GM12875 (cell line): Measurements from ENCODE around the gene BYSL.

Experiments used
- H3K4me3 ChIP-seq: one replicate; pipeline ENCODE4 v1.5.1; 2011; ENCODE audit warnings: low read depth, low read length, control low read depth
- TF ChIP-seq, protein P1 (sequence below): IDR thresholded peaks from 2 replicates; pipeline ENCODE4 v1.5.1; 2011; ENCODE audit warnings: low read depth, mild to moderate bottlenecking, control low read depth, inconsistent platforms, low read length, moderate library complexity, borderline replicate concordance; ENCODE audit not compliant: insufficient read depth

BYSL gene

DNA sequence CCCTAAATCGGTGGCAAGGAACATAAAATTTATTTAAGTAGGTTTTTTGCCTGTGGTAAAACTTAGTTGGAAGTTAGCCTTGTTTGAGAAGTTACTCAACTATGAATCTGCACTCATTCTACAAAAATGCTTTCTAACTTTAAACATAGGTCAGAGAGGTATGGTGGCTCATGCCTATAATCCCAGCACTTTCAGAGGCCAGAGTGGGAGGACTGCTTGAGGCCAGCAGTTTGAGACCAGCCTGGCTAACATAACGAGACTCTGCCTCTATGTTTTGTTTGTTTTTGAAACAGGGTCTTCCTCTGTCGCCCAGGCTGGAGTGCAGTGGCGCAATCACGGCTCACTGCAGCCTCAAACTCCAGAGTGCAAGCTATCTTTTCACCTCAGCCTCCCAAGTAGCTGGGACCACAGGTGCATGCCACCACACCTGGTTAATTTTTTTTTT lies 42.3 kb upstream of the BYSL start:
- no peak overlapping the region for H3K4me3 ChIP-seq

DNA sequence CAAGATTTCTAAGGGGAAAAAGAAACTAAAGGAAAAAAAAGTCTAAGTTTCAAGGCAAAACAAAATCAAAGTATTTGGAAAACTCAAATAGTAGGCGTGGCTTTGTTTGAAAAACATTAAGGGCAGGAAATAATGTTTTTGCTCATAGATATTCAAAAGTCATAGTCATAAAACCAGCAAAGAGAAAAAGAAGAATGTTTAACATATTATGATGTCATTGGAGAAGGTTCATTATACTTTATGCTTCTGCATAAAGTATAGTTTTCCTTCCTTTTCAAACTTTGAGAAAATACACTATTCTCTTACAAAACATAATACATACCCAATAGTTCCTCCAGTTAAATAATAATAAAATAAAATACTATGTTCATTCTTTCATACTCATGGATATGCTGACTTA lies 39.8 kb upstream of the BYSL start:
- TF ChIP-seq, protein P1, sequence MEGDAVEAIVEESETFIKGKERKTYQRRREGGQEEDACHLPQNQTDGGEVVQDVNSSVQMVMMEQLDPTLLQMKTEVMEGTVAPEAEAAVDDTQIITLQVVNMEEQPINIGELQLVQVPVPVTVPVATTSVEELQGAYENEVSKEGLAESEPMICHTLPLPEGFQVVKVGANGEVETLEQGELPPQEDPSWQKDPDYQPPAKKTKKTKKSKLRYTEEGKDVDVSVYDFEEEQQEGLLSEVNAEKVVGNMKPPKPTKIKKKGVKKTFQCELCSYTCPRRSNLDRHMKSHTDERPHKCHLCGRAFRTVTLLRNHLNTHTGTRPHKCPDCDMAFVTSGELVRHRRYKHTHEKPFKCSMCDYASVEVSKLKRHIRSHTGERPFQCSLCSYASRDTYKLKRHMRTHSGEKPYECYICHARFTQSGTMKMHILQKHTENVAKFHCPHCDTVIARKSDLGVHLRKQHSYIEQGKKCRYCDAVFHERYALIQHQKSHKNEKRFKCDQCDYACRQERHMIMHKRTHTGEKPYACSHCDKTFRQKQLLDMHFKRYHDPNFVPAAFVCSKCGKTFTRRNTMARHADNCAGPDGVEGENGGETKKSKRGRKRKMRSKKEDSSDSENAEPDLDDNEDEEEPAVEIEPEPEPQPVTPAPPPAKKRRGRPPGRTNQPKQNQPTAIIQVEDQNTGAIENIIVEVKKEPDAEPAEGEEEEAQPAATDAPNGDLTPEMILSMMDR = no peak

More for the DNA sequence above, 42.3 kb upstream of the BYSL start:
- TF ChIP-seq, protein P1 = no peak

DNA sequence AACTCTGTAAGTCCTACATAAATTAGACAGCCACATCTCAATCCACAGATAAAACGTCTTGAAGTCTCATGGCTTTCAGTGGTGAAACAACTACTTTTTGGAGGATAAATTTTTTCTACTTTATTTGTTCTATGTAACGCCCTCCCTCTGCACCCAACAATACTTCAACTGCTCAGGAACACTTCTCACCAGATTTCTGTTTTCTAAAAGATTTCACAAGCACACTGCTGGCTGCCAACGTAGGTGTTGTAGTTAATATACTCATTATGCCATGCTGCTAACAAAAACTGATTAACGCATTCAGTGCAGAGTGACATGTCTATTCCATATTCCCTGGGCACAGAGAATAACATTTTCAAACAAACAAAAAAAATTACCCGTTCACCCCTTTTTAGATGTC lies 36.3 kb upstream of the BYSL start:
- H3K4me3 ChIP-seq = no peak overlapping the region
- TF ChIP-seq, protein P1 = no peak

More for the DNA sequence above, 39.8 kb upstream of the BYSL start:
- H3K4me3 ChIP-seq = no peak overlapping the region

DNA sequence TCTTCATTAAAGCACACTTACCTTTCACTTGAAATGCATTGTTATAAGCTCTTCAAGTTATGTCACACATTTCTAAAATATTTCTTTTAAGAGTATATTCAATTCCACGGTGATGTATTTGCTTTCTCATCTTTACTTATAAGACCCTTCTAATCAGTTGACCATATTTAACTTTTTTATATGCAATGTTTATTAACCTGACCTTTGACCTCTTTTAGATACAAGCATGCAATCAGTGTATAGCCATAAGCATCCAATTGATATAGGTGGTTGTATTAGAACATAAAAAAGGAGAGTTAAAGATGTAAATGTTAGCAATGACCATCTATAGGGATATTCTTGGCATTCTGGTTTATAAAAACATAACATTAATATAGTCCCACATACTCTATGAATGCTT lies 35.4 kb upstream of the BYSL start:
- TF ChIP-seq, protein P1 = no peak
- H3K4me3 ChIP-seq = no peak overlapping the region

DNA sequence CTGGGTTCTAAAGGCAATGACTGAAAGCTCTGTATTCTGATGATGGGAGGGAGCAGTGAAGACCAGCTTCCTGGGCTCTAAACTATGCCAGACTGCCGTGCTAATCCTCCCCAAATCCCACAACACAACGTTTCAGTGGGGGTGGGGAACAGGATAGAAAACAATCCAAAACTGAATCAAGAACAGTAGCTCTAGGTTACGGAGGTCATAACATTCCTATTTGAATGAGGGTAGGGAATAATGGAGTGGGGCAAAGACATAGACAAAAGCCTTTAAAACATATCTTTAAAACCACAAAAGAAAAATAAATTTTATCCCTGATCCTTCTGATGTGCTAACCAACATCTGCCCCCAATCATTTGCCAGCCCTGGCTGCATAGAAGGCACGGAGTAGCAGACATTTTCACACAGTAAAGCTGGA lies 34.0 kb upstream of the BYSL start:
- H3K4me3 ChIP-seq = no peak overlapping the region
- TF ChIP-seq, protein P1 = no peak

DNA sequence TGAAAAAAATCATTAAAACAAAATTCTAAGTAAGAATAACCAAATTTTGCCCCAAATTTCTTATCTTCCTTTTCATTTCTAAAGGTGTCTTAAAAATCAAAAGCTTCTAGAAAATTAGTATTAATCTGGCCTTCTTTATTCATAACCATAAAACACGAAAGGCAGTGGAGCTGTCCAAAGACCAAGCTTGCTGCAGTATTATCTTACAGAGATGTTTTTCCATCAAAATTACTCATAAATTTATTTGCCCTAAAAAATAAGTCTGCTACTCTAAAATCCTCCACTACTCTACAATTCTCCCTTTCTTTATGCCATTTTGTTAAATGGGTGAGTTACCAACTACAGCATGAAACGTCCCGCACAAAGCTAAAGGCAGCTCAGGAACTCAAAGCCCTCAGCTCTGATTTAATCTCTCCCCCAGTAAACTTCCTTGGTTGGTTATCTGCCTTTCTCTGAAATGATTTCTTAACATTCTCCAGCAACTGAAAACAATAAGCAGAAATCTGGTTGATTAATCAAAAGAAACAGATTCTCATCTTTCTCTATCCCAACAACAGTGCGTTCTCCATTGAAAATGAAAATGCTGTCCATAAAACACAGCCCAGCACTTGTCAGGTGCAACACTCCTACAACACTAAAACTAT lies 28.3 kb upstream of the BYSL start:
- H3K4me3 ChIP-seq = no peak overlapping the region
- TF ChIP-seq, protein P1 = no peak
